GM19328 (cell line): ENCODE measurements around the gene STAT5B.
"Not testable (repeated sequence)": the region's sequence is repeated elsewhere in the genome, so short reads cannot be mapped to it uniquely, and the experiment has no call there.

ENCODE experiments used
- ATAC-seq: cut with Tn5 transposase; IDR thresholded peaks from one replicate; pipeline ENCODE4 v1.9.1; 2021; ENCODE audit warnings: mild to moderate bottlenecking, moderate library complexity; ENCODE audit not compliant: unreplicated experiment

The STAT5B gene

DNA sequence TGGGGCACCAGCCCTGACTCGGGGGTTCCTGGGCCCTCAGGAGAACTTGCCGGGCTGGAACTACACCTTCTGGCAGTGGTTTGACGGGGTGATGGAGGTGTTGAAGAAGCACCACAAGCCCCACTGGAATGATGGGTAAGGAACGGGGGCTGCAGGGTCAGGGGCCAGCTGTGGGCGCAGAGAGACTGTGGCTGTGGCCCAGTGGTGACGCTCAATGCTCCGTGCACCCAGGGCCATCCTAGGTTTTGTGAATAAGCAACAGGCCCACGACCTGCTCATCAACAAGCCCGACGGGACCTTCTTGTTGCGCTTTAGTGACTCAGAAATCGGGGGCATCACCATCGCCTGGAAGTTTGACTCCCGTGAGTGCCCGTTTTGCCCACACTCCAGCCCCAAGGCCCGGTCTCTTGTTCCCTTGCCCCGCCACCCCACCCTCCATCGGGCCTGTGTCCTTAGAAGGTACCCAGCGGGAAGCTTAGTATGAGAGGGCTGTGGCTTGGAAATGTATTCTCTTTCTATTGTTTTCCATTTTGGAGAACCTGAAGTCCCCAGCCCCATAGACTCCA, 31.3 kb upstream of the STAT5B start:
- no peak for ATAC-seq

DNA sequence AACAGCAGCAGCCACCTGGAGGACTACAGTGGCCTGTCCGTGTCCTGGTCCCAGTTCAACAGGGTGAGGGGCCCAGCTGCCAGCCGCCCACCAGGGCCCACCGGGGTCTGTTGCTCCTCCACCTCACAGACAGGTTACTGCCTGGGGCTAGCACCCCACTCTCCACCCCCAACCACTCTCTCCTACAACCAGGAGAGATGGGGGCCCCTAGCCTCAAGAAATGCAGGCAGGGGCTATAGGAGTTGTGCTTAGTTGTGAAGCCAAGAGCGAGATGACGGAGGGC, 30.1 kb upstream of the STAT5B start:
- ATAC-seq: no peak

DNA sequence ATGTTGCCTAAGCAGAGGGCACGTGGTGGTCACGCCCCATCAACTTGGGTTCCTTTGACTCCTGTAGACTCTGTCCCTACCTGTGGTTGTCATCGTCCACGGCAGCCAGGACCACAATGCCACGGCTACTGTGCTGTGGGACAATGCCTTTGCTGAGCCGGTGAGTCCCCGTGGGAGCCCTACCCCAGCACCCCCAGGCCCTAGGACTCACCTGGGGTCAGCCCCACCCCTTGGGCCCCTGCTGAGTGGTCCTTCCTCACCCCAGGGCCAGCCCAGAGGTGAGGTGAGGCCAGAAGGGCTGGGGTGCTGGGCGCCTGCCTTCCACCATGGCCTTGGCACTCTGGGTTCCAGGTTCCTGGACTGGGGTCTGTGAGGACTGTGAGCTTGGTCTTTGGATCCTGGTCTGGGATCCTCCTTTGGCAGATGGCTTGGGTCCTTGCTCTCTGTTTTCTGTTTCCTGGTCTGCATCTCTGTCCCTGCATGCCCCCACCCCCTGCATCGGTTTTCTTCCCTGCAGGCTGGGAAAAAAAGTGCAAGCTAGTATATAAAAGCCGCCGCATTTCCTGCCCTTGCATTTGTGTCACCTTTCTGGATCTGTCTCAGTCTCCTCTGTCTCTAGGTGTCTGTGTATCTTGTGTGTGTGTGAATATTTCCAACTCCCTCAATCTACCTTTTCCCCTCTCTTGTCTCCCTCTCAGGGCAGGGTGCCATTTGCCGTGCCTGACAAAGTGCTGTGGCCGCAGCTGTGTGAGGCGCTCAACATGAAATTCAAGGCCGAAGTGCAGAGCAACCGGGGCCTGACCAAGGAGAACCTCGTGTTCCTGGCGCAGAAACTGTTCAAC, 29.6 kb upstream of the STAT5B start:
- no peak for ATAC-seq

DNA sequence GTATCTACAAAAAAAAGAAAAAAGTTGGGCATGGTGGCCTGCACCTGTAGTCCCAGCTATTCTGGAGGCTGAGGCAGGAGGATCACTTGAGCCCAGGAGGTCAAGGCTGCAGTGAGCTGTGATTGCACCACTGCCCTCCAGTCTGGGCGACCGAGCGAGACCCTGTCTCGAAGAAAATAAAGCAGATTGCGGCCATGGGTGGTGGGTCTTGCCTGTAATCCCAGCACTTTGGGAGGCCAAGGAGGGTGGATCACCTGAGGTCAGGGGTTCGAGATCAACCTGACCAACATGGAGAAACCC, 28.8 kb upstream of the STAT5B start:
- ATAC-seq: not testable (repeated sequence)

- ATAC-seq: no peak
These were observed 28.2 kb upstream of the STAT5B start for GRCh38 chr17:42304187-42305030.

DNA sequence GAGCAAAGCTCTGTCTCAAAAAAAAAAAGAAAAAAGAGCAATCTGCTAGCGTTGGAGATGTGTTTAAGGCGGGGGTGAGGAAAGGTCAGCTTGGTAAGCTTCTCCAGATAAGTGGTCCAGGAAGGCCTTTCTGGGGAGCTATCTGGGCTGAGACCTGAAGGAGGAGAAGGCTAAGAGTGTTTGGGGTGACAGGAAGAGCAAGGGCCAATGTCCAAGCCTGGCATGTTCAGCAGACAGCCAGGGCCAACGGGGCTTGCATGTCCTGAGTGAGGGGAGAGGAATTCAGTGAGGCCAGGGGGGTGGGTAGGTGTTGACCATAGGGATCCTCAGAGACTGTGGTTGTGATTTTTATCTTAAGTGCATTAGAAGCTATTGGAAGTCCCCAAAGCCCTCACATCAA, 27.5 kb upstream of the STAT5B start:
- ATAC-seq: no peak

GRCh38 chr17:42301022-42301421, 24.8 kb upstream of the STAT5B start:
- no peak for ATAC-seq

DNA sequence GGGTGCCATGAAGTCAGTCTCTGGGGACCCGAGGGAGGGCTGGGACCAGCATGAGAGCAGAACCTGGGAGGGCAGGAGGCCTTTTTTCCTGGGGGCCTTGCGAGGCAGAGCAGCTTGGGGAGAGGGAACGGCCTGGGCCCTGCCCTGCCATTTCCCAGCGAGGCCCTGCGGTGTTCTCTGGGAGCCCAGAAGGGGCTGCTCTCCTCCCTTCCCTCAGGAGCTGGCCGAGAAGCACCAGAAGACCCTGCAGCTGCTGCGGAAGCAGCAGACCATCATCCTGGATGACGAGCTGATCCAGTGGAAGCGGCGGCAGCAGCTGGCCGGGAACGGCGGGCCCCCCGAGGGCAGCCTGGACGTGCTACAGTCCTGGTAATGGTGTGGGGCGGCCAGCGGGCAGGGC, 23.7 kb upstream of the STAT5B start:
- not testable (repeated sequence) for ATAC-seq

DNA sequence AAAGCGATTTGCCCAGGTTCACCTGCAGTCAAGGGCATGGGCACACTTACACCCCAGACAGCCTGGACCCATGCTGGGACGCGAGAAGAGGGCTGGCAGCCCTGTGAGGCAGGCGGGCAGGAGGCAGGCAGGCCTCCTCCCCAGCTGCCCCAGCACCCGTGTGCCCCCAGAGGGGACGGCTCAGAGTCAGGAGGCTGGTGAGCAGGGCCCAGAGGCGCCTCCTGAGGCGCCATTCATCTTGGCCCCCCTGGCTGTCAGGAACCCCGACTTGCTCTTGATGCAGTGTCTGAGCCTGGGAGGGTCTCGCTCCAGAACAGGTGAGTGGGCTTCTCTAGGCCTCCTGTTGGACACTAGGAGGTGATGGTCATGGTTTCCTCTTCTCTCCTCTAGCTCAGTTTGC, 23.2 kb upstream of the STAT5B start:
- not testable (repeated sequence) for ATAC-seq

DNA sequence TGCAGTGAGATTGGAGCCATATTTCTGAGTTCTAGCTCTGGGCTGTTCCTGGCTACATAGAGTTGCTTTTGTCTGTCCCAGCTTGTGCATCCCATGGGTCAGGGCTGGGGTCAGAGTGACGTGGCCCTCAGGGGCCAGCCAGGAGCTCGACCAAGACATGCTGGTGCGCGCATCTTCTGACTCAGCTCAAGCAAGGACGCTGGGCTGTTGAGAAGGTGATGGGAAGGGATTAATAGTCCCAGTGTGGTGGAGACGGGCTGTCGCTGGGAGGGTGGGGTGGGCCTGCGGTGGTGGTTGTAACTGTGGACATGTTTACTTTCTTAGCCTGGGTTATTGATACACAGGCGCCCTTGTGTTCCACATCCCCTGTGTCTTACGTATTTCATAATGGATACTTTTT, 21.6 kb upstream of the STAT5B start:
- not testable (repeated sequence) for ATAC-seq

- no peak for ATAC-seq
These were observed 19.8 kb upstream of the STAT5B start for GRCh38 chr17:42296012-42296411.

GRCh38 chr17:42294469-42295398, 18.5 kb upstream of the STAT5B start:
- no peak for ATAC-seq

DNA sequence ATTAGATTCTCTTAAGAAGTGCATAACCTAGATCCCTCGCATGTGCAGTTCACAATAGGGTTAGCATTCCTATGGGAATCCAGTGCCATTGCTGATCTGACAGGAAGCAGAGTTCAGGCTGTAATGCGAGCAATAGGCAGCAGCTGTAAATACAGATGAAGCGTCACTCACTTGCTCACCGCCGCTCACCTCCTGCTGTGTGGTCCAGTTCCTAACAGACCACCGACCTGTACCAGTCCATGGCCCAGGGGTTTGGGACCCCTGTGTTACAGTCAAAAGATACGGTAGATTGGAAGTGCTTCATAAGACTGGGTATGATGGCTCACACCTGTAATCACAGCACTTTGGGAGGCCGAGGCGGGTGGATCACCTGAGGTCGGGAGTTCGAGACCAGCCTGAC, 14.9 kb upstream of the STAT5B start:
- ATAC-seq: no peak

DNA sequence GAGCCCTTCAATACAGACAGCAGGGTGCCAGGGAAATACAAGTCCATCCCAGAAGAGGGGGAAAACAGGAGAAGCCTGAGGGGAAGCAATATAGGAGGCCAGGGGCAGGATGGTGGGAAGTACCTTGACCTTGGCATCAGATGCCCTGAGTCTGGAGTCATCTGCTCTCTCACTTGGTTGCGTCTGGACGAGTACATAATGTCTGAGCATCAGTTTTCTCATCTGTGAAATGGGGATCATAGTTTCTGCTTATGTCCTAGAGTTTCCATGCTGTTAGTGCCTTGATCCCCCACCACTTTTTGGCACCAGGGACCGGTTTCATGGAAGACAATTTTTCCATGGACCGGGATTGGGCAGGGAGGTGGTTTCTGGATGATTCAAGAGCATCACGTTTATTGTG, 14.4 kb upstream of the STAT5B start:
- no peak for ATAC-seq

DNA sequence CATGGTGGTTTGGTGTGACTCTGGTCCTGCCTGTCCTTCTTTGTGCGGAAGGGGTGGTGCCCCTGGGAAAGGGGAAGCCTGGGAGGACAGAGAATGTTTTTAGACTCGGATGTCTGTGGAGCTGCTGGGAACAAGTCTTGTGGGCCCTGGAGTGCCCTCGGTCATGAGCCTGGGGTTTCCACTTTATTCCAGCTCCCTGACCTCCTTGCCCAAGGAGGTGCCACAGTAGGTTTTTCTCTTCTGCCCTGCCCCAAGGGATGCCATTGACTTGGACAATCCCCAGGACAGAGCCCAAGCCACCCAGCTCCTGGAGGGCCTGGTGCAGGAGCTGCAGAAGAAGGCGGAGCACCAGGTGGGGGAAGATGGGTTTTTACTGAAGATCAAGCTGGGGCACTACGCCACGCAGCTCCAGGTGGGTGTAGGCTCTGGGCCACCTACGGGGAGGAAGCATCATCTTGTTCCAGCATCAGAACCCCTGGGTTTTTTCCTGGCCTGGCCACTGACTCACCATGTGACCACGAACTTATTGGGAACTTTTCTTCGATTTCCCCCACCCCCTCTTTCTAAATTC, 13.5 kb upstream of the STAT5B start:
- ATAC-seq: no peak

- ATAC-seq: no peak
These were observed 12.8 kb upstream of the STAT5B start for GRCh38 chr17:42288803-42289610.

DNA sequence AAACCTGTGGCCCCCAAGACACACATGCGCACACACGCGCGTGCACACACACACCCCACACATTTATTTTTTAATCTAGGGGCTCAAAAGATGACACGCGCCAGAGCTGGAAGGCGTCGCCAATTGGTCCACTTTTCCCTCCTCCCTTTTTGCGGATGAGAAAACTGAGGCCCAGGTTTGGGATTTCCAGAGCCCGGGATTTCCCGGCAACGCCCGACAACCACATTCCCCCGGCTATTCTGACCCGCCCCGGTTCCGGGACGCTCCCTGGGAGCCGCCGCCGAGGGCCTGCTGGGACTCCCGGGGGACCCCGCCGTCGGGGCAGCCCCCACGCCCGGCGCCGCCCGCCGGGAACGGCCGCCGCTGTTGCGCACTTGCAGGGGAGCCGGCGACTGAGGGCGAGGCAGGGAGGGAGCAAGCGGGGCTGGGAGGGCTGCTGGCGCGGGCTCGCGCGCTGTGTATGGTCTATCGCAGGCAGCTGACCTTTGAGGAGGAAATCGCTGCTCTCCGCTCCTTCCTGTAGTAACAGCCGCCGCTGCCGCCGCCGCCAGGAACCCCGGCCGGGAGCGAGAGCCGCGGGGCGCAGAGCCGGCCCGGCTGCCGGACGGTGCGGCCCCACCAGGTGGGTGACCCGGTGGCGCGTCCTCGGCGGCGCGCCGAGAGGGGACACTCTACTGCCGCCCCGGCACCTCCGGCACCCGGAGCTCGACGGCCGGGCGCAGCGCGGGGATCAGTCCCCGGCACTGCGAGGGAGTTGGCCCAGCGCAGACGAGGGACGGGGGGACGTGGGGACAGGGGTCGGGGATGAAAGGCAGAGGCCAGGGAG, 12.0 kb upstream of the STAT5B start, which contains the start of gene STAT5A:
STAT5A (plus strand) TSS at position 522 of the 826 bp plus-strand sequence. CDS start 914 bp downstream, outside the sequence.
- no peak for ATAC-seq

DNA sequence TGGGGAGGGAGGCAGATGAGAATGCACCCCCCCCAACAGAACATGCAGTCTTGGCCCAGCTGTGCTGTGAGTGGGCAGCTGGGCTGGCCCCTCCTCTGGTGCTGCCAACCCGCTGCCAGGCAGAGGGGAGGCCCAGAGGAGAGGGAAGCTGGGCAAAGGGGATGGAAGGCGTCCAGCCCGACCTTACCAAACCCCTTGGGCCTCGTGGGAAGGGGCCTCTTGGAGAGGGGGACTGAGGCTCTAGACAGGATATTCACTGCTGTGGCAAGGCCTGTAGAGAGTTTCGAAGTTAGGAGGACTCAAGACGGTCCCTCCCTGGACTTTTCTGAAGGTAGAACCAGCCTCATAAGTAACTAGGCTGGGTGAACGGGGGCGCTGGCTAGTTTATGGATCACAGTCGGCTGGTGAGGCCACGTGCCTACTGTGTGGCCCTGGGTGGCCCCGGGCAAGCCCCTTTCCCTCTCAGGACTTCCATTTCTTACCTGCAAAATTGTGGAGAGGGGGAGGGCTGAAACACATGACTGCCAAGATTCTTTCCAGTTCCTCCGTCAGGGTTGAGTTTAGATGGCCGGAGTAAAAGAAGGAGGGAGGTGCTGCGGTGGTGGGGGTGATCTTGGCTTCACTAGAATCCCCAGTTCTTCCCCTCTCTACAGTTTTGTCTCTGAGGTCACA, 11.2 kb upstream of the STAT5B start:
- ATAC-seq: no peak
